GM12878 (cell line): ENCODE measurements around the gene RAB35.

Experiments
- BACH1 ChIP-seq: fragments of 450-650 bp; IDR thresholded peaks from 2 replicates; pipeline ENCODE4 v1.6.1; 2017; ENCODE audit warnings: mild to moderate bottlenecking, borderline replicate concordance
- CEBPB ChIP-seq, 2 experiments: fragments of 150-350 bp in 1 of 2; IDR thresholded peaks; 2 replicates each; pipeline ENCODE4 v1.6.1; 2012 to 2014; ENCODE audit warnings: low read depth in 2 of 2, low read length in 2 of 2, borderline replicate concordance in 1 of 2, inconsistent platforms in 1 of 2
- RBBP5 ChIP-seq: fragments of 200-600 bp; sonication (generic); conservative IDR thresholded peaks from 2 replicates; pipeline ENCODE4 v1.6.1; 2016
- SIN3A ChIP-seq: IDR thresholded peaks from 2 replicates; pipeline ENCODE4 v1.6.1; 2012; ENCODE audit warnings: low read depth, low read length, improper control_type of control experiment
- TF ChIP-seq, protein P1 (sequence below), 3 experiments: IDR thresholded peaks in 2 of 3; conservative IDR thresholded peaks in 1 of 3; 2 replicates each; pipeline ENCODE4 v1.5.1; 2011; ENCODE audit warnings: low read depth in 3 of 3, low read length in 3 of 3, mild to moderate bottlenecking in 3 of 3, control low read depth in 2 of 3, moderate library complexity in 2 of 3, inconsistent platforms in 1 of 3, mixed read lengths in 1 of 3; ENCODE audit not compliant: control insufficient read depth in 2 of 3, insufficient read depth in 1 of 3; ENCODE audit errors: extremely low read depth in 1 of 3
- TF ChIP-seq, protein P2 (sequence below): IDR thresholded peaks from 2 replicates; pipeline ENCODE4 v1.6.1; 2011; ENCODE audit warnings: mild to moderate bottlenecking, low read depth, low read length, moderate library complexity; ENCODE audit not compliant: insufficient replicate concordance

DNA sequence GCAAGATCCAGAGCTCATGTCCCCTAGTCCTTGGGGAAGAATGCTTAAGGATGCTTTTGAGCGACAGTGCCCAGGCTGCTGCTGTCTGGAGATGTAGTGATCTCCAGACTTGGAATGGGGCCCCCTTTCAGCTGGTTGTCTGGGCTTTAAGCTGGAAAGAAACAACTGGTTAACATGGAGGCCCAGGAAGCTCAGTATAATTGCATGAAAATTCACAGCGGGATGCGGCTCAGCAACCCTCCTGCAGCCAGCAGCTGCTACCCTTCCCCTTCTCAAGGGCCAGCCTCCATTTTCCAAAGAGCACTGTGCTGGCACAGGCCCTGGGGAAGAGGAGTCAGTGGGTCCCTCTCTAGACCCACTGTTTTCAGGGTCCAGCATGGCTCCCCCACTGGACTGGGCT is 26.3 kb downstream of the RAB35 start:
- TF ChIP-seq BACH1 (no peak), RBBP5 (no peak), CEBPB (IDR thresholded peaks at IDR 0.05; ENCODE audit: borderline replicate concordance in 1 of 2, low read depth in 2 of 2, low read length in 2 of 2) (no peak), SIN3A (no peak)
- TF ChIP-seq, protein P1, sequence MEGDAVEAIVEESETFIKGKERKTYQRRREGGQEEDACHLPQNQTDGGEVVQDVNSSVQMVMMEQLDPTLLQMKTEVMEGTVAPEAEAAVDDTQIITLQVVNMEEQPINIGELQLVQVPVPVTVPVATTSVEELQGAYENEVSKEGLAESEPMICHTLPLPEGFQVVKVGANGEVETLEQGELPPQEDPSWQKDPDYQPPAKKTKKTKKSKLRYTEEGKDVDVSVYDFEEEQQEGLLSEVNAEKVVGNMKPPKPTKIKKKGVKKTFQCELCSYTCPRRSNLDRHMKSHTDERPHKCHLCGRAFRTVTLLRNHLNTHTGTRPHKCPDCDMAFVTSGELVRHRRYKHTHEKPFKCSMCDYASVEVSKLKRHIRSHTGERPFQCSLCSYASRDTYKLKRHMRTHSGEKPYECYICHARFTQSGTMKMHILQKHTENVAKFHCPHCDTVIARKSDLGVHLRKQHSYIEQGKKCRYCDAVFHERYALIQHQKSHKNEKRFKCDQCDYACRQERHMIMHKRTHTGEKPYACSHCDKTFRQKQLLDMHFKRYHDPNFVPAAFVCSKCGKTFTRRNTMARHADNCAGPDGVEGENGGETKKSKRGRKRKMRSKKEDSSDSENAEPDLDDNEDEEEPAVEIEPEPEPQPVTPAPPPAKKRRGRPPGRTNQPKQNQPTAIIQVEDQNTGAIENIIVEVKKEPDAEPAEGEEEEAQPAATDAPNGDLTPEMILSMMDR (IDR thresholded peaks at IDR 0.05 in 2 of 3, conservative IDR thresholded peaks at IDR 0.05 in 1 of 3; ENCODE audit: control insufficient read depth in 2 of 3, extremely low read depth in 1 of 3, insufficient read depth in 1 of 3, low read depth in 3 of 3, low read length in 3 of 3) = no peak
- TF ChIP-seq, protein P2, sequence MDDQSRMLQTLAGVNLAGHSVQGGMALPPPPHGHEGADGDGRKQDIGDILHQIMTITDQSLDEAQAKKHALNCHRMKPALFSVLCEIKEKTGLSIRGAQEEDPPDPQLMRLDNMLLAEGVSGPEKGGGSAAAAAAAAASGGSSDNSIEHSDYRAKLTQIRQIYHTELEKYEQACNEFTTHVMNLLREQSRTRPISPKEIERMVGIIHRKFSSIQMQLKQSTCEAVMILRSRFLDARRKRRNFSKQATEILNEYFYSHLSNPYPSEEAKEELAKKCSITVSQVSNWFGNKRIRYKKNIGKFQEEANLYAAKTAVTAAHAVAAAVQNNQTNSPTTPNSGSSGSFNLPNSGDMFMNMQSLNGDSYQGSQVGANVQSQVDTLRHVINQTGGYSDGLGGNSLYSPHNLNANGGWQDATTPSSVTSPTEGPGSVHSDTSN = no peak
